Stomach (tissue), 4 donors: ENCODE measurements around the gene GNPAT.

Experiments
- CTCF ChIP-seq, 7 experiments: fragments of 450-650 bp in 4 of 7; fragments of 200-600 bp in 3 of 7; sonication (generic) in 3 of 7; IDR thresholded peaks; one replicate each; pipeline ENCODE4 v1.5.1; 2016 to 2019; ENCODE audit warnings: antibody characterized with exemption in 7 of 7, control low read depth in 2 of 7, mild to moderate bottlenecking in 1 of 7
- POLR2AphosphoS5 ChIP-seq, 3 donors: sonication (generic); formaldehyde crosslinking; IDR thresholded peaks; one replicate each; pipeline ENCODE4 v1.6.1; 2016; ENCODE audit warnings: antibody characterized with exemption in 3 of 3

GRCh38 chr1:231301990-231302389 is 61.0 kb downstream of the GNPAT start:
- TF ChIP-seq CTCF (IDR thresholded peaks at IDR 0.05) (no peak), POLR2AphosphoS5 (IDR thresholded peaks at IDR 0.05) (no peak)
